GM18861 (cell line): Measurements from ENCODE around the gene PPP2R3B.
"Not testable (repeated sequence)": the region's sequence is repeated elsewhere in the genome, so short reads cannot be mapped to it uniquely, and the experiment has no call there.

Experiments
- ATAC-seq: cut with Tn5 transposase; IDR thresholded peaks from one replicate; pipeline ENCODE4 v1.9.1; 2021; ENCODE audit not compliant: unreplicated experiment

Gene PPP2R3B

GRCh38 chrX:386768-387575 is at the start of gene PPP2R3B:
TSS of gene PPP2R3B (minus strand) at chrX:386907. CDS start at chrX:386691, 216 bp downstream.
- peak; percentile 92 for ATAC-seq

- no peak for ATAC-seq
Observed at GRCh38 chrX:435536-436122, 48.9 kb upstream of the PPP2R3B start.

- no peak for ATAC-seq
Observed at GRCh38 chrX:434946-435345, 48.2 kb upstream of the PPP2R3B start.

- no peak for ATAC-seq
Observed at GRCh38 chrX:433771-434170, 47.1 kb upstream of the PPP2R3B start.

GRCh38 chrX:432666-433065 is 46.0 kb upstream of the PPP2R3B start:
- not testable (repeated sequence) for ATAC-seq

GRCh38 chrX:431492-432111 is 44.9 kb upstream of the PPP2R3B start:
- no peak for ATAC-seq

GRCh38 chrX:431056-431455 is 44.3 kb upstream of the PPP2R3B start:
- ATAC-seq: no peak

- ATAC-seq: no peak
Observed at GRCh38 chrX:429266-429825, 42.6 kb upstream of the PPP2R3B start.

- ATAC-seq: no peak
Observed at GRCh38 chrX:427812-428725, 41.4 kb upstream of the PPP2R3B start.

- no peak for ATAC-seq
Observed at GRCh38 chrX:426881-427280, 40.2 kb upstream of the PPP2R3B start.

- no peak for ATAC-seq
Observed at GRCh38 chrX:425056-425455, 38.3 kb upstream of the PPP2R3B start.

- ATAC-seq: no peak
Observed at GRCh38 chrX:421646-422391, 35.1 kb upstream of the PPP2R3B start.

GRCh38 chrX:420496-421223 is 34.0 kb upstream of the PPP2R3B start:
- no peak for ATAC-seq

- no peak for ATAC-seq
Observed at GRCh38 chrX:418927-419729, 32.4 kb upstream of the PPP2R3B start.

GRCh38 chrX:415498-415897 is 28.8 kb upstream of the PPP2R3B start:
- ATAC-seq: not testable (repeated sequence)

- no peak for ATAC-seq
Observed at GRCh38 chrX:413322-414201, 26.9 kb upstream of the PPP2R3B start.

- no peak for ATAC-seq
Observed at GRCh38 chrX:410296-410695, 23.6 kb upstream of the PPP2R3B start.

- ATAC-seq: no peak
Observed at GRCh38 chrX:405149-405548, 18.4 kb upstream of the PPP2R3B start.
